Psoas muscle (tissue), 8 donors: ENCODE measurements around the gene SAP30BP. TPM values are rescaled to one million over a fixed set of nuclear protein-coding genes. Genes with fewer than 3 reads are reported as not detected.
A peak's percentile ranks its signal among the peaks of the same experiment; 100 is the strongest.

Experiments used
- ATAC-seq, 4 donors: fragments of 200-7000 bp; cut with Tn5 transposase; one replicate each; pipeline ENCODE4 v1.9.1; 2020; ENCODE audit warnings: moderate library complexity in 3 of 4, mild to moderate bottlenecking in 2 of 4
- DNase-seq, 2 donors: peaks; one replicate each; pipeline ENCODE4 v3.0.0-alpha.2; 2020
- H3K27ac ChIP-seq: fragments of 200-600 bp; one replicate; pipeline ENCODE4 v1.8.0; 2022
- H3K27me3 ChIP-seq, 3 donors: fragments of 200-600 bp in 1 of 3; one replicate each; pipeline versions ENCODE4 v1.6.1 to v1.8.0; 2013 to 2022; ENCODE audit warnings: low read length in 2 of 3, mild to moderate bottlenecking in 2 of 3, moderate library complexity in 1 of 3; ENCODE audit not compliant: insufficient read depth in 3 of 3
- H3K36me3 ChIP-seq, 2 donors: fragments of 200-600 bp in 1 of 2; one replicate each; pipeline versions ENCODE4 v1.6.1 to v1.8.0; 2013 to 2022; ENCODE audit warnings: low read depth in 1 of 2, mild to moderate bottlenecking in 1 of 2, moderate library complexity in 1 of 2; ENCODE audit not compliant: insufficient read depth in 1 of 2
- H3K4me1 ChIP-seq: fragments of 200-600 bp; one replicate; pipeline ENCODE4 v1.8.0; 2022
- H3K4me3 ChIP-seq: fragments of 200-600 bp; one replicate; pipeline ENCODE4 v1.8.0; 2022; ENCODE audit warnings: mild to moderate bottlenecking
- H3K9me3 ChIP-seq: fragments of 200-600 bp; one replicate; pipeline ENCODE4 v1.8.0; 2022
- WGBS, 3 donors: extraction: QIAGEN DNeasy Blood & Tissue Kit; methylation state at CpG; one replicate each; pipeline versions ENCODE4 v1.1.6 to v1.1.7; 2013; 5-methylcytosine and 5-hydroxymethylcytosine counted together
- intact Hi-C, 2 donors: fragments of 100-400 bp; cut with DNase I; formaldehyde crosslinking; loops; one replicate each; pipeline versions ENCODE4 v1.11.0 to v1.14.2; 2022
- polyA plus RNA-seq, 3 donors: library from polyadenylated mRNA; stranded (reverse); fragments of 200-250 nt; gene quantifications; one replicate each; pipeline ENCODE4 v1.2.3, GENCODE V29; 2013
- total RNA-seq, 4 donors: library from RNA; stranded (reverse); fragmentation: NEBNext Ultra II Directional in 2 of 4; extraction: Animal tissue kit (Norgen Biotek cat#: 25700) in 2 of 4; gene quantifications; one replicate each; pipeline versions ENCODE4 v1.2.1 to v1.2.4, GENCODE V29; 2021 to 2023
- TF ChIP-seq, protein P1 (sequence below): fragments of 200-600 bp; IDR thresholded peaks from one replicate; pipeline ENCODE4 v1.8.0; 2022; ENCODE audit warnings: antibody characterized with exemption
- donor health status: healthy with polysubstance abuse.
- donor health status: DM: no; HTN: no; CAD: no; lungs with moderate emphysema.
- donor health status: Bipolar disorder and iron deficiency.
- donor health status: healthy.
- donor health status: DM: yes; HTN: yes; CAD: no.
- donor health status: DM: no; HTN: no; CAD: no.
- donor health status: DM: no; HTN: no; CAD: no.
- donor health status: DM: yes; HTN: yes; CAD: no.

SAP30BP gene
- total and polyA plus RNA-seq, 7 donors = 40.9 to 123 (median 68.5) TPM

DNA sequence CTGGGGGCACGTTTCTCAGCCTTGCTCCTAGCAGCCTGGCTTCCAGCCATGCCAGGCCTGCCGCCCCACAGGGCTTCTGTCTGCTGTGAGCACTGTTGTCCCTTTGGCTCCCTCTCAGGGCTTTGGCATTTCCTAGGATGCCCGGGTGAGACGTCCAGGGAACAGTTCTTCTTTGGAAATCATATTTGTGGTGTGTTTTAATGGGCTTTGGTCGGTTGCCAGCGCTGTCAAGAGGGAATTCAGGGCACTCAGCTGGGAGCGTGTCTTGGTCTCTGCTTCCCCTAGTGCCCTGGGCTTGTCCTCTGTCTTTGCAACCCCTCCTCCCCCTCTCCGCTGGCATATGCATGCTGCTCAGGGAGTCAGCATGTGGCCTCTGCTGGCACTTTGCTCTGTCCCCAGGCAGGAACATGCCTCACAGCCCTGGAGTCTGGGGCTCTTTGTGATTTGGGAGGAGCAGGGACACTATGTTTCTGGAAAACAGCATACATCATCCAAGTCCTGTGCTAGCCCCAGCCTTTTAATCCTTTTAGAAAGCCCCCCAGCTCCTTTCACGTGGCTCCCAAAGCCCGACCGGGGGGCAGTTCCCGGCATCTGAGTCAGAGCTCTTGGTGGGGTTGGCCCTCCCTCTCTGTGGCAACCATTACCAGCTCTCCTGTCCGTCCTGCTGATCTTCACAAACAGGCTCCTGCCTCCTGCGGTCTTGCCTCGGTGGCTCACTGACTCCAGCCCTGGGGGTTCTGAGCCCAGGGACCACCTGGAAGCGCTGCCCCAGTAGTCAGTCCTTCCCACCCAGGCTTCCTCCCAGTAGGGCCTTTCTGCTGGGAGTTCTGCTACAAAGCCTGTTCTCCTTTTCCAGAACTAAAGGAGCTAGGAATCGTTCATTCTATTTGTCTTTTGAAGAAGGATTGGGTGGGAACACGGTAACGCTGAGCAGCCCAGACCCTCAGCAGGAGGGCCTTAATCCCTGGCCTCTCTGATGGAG, 26.7 kb downstream of the SAP30BP start:
- peaks cover 0 to 9% of the 10 kb centered on the region in 2 donors for H3K36me3 ChIP-seq
- WGBS, 3 donors = 31 to 40% (median 38%) methylated on average over 19 of the region's 19 CpGs
- TF ChIP-seq, protein P1, sequence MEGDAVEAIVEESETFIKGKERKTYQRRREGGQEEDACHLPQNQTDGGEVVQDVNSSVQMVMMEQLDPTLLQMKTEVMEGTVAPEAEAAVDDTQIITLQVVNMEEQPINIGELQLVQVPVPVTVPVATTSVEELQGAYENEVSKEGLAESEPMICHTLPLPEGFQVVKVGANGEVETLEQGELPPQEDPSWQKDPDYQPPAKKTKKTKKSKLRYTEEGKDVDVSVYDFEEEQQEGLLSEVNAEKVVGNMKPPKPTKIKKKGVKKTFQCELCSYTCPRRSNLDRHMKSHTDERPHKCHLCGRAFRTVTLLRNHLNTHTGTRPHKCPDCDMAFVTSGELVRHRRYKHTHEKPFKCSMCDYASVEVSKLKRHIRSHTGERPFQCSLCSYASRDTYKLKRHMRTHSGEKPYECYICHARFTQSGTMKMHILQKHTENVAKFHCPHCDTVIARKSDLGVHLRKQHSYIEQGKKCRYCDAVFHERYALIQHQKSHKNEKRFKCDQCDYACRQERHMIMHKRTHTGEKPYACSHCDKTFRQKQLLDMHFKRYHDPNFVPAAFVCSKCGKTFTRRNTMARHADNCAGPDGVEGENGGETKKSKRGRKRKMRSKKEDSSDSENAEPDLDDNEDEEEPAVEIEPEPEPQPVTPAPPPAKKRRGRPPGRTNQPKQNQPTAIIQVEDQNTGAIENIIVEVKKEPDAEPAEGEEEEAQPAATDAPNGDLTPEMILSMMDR = peak; percentile 15
- H3K4me3 ChIP-seq = peak overlapping the region; percentile 10
- no peaks in the 10 kb centered on the region for H3K9me3 ChIP-seq
- H3K4me1 ChIP-seq = peaks cover 81% of the 10 kb centered on the region
- DNase-seq (peak; percentile 78 to 95), ATAC-seq (peak; percentile 81 to 87 (median 84))
- intact Hi-C loops = no loop called here
- H3K27me3 ChIP-seq = no peaks in the 10 kb centered on the region
- H3K27ac ChIP-seq = peak overlapping the region; percentile 85

DNA sequence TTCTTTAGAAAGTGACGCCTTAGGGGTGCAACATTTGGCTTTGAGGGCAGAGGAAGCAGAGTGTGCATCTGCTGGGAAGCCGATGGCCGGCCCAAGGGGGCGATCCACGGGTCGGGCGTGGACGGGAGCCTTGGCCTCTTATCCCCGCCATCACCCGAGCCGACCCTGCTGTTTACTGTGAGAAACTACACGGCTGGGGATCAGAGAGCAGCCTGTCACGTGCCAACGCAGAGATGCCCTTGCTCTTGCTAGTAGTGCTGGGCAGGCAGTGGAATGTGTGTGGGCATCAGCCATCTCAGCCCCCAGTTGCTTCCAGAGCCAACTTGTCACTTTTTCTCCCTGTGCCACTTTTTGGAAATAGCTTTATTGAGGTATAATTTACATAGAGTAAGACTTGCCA, 27.4 kb downstream of the SAP30BP start:
- TF ChIP-seq, protein P1 = no peak
- Histone ChIP-seq H3K4me3 (peak overlapping the region; percentile 10), H3K9me3 (no peaks in the 10 kb centered on the region), H3K36me3 (peaks cover 0 to 9% of the 10 kb centered on the region in 2 donors), H3K27me3 (no peaks in the 10 kb centered on the region), H3K27ac (peak overlapping the region; percentile 85), H3K4me1 (peaks cover 81% of the 10 kb centered on the region)
- ATAC-seq (peak in 2 of 4 donors; percentile 14 to 39), DNase-seq (peak in 1 of 2 donors; percentile 71)
- WGBS, 3 donors = 36 to 46% (median 36%) methylated on average over 14 of the region's 14 CpGs
- intact Hi-C loops = no loop called here

DNA sequence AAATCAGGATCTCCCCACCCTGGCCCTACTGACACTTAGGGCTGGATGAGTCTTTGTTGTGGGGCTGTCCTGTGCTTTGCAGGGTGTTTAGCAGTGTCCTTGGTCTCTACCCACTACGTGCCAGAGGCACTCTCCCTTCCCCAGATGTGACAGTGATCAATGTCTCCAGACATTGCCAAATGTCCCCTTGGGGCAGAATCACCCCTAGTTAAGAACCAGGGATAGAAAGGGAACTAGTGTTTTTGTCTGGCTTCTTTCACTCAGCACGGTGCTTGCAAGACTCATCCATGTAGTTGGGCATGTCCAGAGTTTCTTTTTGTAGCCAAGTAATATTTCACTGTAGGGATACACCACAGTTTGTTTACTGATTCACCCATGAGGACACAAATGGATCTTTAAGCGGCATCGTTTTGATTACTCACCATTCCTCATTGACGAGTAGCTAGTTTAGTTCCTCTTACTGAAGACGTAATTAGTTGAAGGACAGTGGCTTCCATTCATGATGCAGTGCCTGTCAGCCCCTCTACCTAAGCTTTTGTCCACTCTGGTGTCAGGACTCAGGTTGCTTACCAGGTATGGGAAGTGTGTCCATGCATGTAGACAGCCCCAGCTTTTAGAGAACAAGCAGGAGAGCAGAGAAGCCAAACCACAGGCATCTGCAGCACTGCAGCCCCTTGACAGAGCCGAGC, 28.1 kb downstream of the SAP30BP start:
- whole genome bisulfite sequencing, 3 donors = 44 to 63% (median 44%) methylated on average over 7 of the region's 7 CpGs
- Histone ChIP-seq H3K36me3 (peaks cover 0 to 12% of the 10 kb centered on the region in 2 donors), H3K4me1 (peaks cover 86% of the 10 kb centered on the region), H3K27ac (peak overlapping the region; percentile 85), H3K9me3 (no peaks in the 10 kb centered on the region), H3K4me3 (no peak overlapping the region), H3K27me3 (no peaks in the 10 kb centered on the region)
- TF ChIP-seq, protein P1 = no peak
- ATAC-seq (no peak), DNase-seq (no peak)
- intact Hi-C loops = no loop called here

DNA sequence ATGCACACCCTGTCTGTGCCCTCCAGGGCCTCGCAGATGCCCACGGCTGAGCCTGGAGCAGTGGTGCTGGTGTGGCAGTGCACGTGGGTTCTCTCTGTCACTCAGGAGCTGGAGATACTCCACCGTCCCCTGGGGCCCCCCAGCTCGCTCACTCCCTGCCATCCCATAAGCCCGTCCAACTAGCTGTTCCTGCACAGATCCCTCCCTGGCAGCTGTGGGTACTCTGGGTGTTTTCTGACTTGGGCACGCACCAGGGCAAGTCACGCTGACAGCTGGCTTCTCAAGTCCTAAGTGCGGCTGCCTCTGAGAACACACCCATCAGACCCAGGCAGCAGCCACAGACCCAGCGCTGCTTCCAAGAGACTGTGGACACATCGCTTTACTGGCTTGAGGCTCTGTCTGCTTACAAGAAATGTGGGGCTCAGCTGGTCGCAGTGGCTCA, 28.7 kb downstream of the SAP30BP start:
- DNase-seq (peak; percentile 65 to 91), ATAC-seq (peak; percentile 63 to 72 (median 66))
- no peaks in the 10 kb centered on the region for H3K9me3 ChIP-seq
- H3K27ac ChIP-seq = peak overlapping the region; percentile 85
- TF ChIP-seq, protein P1 = no peak
- 29 to 32% (median 29%) methylated on average over 12 of the region's 12 CpGs for WGBS, 3 donors
- no peak overlapping the region for H3K4me3 ChIP-seq
- H3K27me3 ChIP-seq = no peaks in the 10 kb centered on the region
- H3K4me1 ChIP-seq = peaks cover 91% of the 10 kb centered on the region
- H3K36me3 ChIP-seq = peaks cover 0 to 18% of the 10 kb centered on the region in 2 donors
- intact Hi-C loops = no loop called here
